SK-N-MC (cell line): ENCODE data around the gene B4GALT6.

ENCODE experiments used
- DNase-seq: peaks from one replicate; pipeline ENCODE4 v3.0.0-alpha.2; 2011; ENCODE audit warnings: low read depth, low spot score
- H3K27ac ChIP-seq: fragments of 200-600 bp; sonication (generic); 2 replicates; pipeline ENCODE4 v1.5.1; 2016; ENCODE audit warnings: mixed run types
- H3K36me3 ChIP-seq: fragments of 200-600 bp; sonication (generic); 2 replicates; pipeline ENCODE4 v1.6.1; 2017; ENCODE audit warnings: antibody characterized with exemption, low read length, mixed read lengths; ENCODE audit not compliant: insufficient read depth
- H3K4me3 ChIP-seq: fragments of 200-600 bp; sonication (generic); 2 replicates; pipeline ENCODE4 v1.5.1; 2016
- H3K9ac ChIP-seq: fragments of 200-600 bp; sonication (generic); 2 replicates; pipeline ENCODE4 v1.8.0; 2017; ENCODE audit warnings: mixed run types, mixed read lengths; ENCODE audit not compliant: insufficient read length
- H3K9me3 ChIP-seq: fragments of 200-600 bp; sonication (generic); 2 replicates; pipeline ENCODE4 v1.6.1; 2017; ENCODE audit warnings: low read depth, mild to moderate bottlenecking, antibody characterized with exemption, low read length, moderate library complexity, mixed read lengths
- EZH2 ChIP-seq: fragments of 200-600 bp; sonication (generic); IDR thresholded peaks from one replicate; pipeline ENCODE4 v1.6.1; 2017; ENCODE audit warnings: antibody characterized with exemption
- FOXP2 ChIP-seq: optimal IDR thresholded peaks from 2 replicates; pipeline ENCODE3; 2011; ENCODE audit warnings: mild to moderate bottlenecking, moderate library complexity; ENCODE audit not compliant: insufficient read depth; ENCODE audit errors: extremely low read length, control extremely low read depth
- POLR2AphosphoS5 ChIP-seq: IDR thresholded peaks from 2 replicates; pipeline ENCODE4 v1.6.1; 2012; ENCODE audit warnings: mild to moderate bottlenecking, low read depth, low read length, borderline replicate concordance

The B4GALT6 gene

GRCh38 chr18:31658670-31659575 is 25.5 kb downstream of the B4GALT6 start:
- Histone ChIP-seq H3K27ac (no peak overlapping the region), H3K36me3 (no peaks in the 10 kb centered on the region), H3K4me3 (no peak overlapping the region), H3K9me3 (no peaks in the 10 kb centered on the region), H3K9ac (no peak overlapping the region)
- no peak for DNase-seq
- TF ChIP-seq EZH2 (no peak), FOXP2 (no peak), POLR2AphosphoS5 (no peak)

- H3K4me3 ChIP-seq = no peak overlapping the region
- no peaks in the 10 kb centered on the region for H3K9me3 ChIP-seq
- no peaks in the 10 kb centered on the region for H3K36me3 ChIP-seq
- no peak overlapping the region for H3K27ac ChIP-seq
- TF ChIP-seq FOXP2 (no peak), EZH2 (no peak), POLR2AphosphoS5 (no peak)
- no peak overlapping the region for H3K9ac ChIP-seq
- DNase-seq = no peak
Measured at GRCh38 chr18:31657823-31658669, 26.3 kb downstream of the B4GALT6 start.

- DNase-seq = no peak
- Histone ChIP-seq H3K4me3 (no peak overlapping the region), H3K9ac (no peak overlapping the region), H3K36me3 (no peaks in the 10 kb centered on the region), H3K9me3 (no peaks in the 10 kb centered on the region), H3K27ac (no peak overlapping the region)
- no peak for TF ChIP-seq FOXP2
- TF ChIP-seq POLR2AphosphoS5 = no peak
- no peak for TF ChIP-seq EZH2
Measured at GRCh38 chr18:31656754-31657153, 27.6 kb downstream of the B4GALT6 start.

- Histone ChIP-seq H3K9me3 (no peaks in the 10 kb centered on the region), H3K27ac (no peak overlapping the region), H3K4me3 (no peak overlapping the region), H3K36me3 (no peaks in the 10 kb centered on the region), H3K9ac (no peak overlapping the region)
- no peak for DNase-seq
- no peak for TF ChIP-seq FOXP2
Measured at GRCh38 chr18:31655354-31655753, 29.0 kb downstream of the B4GALT6 start.

GRCh38 chr18:31652877-31653276 is 31.5 kb downstream of the B4GALT6 start:
- Histone ChIP-seq H3K36me3 (no peaks in the 10 kb centered on the region), H3K27ac (no peak overlapping the region), H3K9me3 (no peaks in the 10 kb centered on the region), H3K4me3 (no peak overlapping the region), H3K9ac (no peak overlapping the region)
- no peak for DNase-seq
- no peak for TF ChIP-seq FOXP2
- no peak for TF ChIP-seq EZH2
- no peak for TF ChIP-seq POLR2AphosphoS5

GRCh38 chr18:31652357-31652756 is 32.0 kb downstream of the B4GALT6 start:
- Histone ChIP-seq H3K9me3 (no peaks in the 10 kb centered on the region), H3K9ac (no peak overlapping the region), H3K4me3 (no peak overlapping the region), H3K27ac (no peak overlapping the region), H3K36me3 (no peaks in the 10 kb centered on the region)
- TF ChIP-seq EZH2 (no peak), FOXP2 (no peak), POLR2AphosphoS5 (no peak)
- DNase-seq = no peak

- H3K4me3 ChIP-seq = no peak overlapping the region
- H3K36me3 ChIP-seq = no peaks in the 10 kb centered on the region
- H3K27ac ChIP-seq = no peak overlapping the region
- no peak for DNase-seq
- no peaks in the 10 kb centered on the region for H3K9me3 ChIP-seq
- TF ChIP-seq FOXP2 = no peak
- no peak for TF ChIP-seq EZH2
- no peak for TF ChIP-seq POLR2AphosphoS5
- H3K9ac ChIP-seq = no peak overlapping the region
Measured at GRCh38 chr18:31651369-31651768, 33.0 kb downstream of the B4GALT6 start.

- H3K4me3 ChIP-seq = no peak overlapping the region
- no peak for DNase-seq
Measured at GRCh38 chr18:31649978-31650719, 34.2 kb downstream of the B4GALT6 start.

More at GRCh38 chr18:31649978-31650719, 34.2 kb downstream of the B4GALT6 start:
- H3K9ac ChIP-seq = no peak overlapping the region
- no peaks in the 10 kb centered on the region for H3K9me3 ChIP-seq
- TF ChIP-seq POLR2AphosphoS5 (no peak), EZH2 (no peak), FOXP2 (no peak)
- no peak overlapping the region for H3K27ac ChIP-seq
- H3K36me3 ChIP-seq = no peaks in the 10 kb centered on the region
